ENCODE results near the gene COX19.

The COX19 gene

GRCh38 chr7:988426-988911, 13.1 kb upstream of the COX19 start:
- Histone ChIP-seq H3K9ac (ENCODE audit: low read length) (no peak overlapping the region), H3K4me1 (ENCODE audit: control insufficient read depth, insufficient read depth, low read length) (no peaks in the 10 kb centered on the region), H3K9me3 (ENCODE audit: control insufficient read depth, low read length) (no peaks in the 10 kb centered on the region), H3K36me3 (ENCODE audit: control insufficient read depth, insufficient read depth, low read length, severe bottlenecking) (no peaks in the 10 kb centered on the region), H3K4me3 (ENCODE audit: low read length) (no peak overlapping the region), H3K27me3 (replicated peaks; ENCODE audit: control insufficient read depth, insufficient read depth, low read length) (peaks cover 12% of the 10 kb centered on the region)
- peak; percentile 21 for DNase-seq (ENCODE audit: low read depth)

GRCh38 chr7:987909-988308, 12.6 kb upstream of the COX19 start:
- Histone ChIP-seq H3K4me3 (ENCODE audit: low read length) (no peak overlapping the region), H3K9me3 (ENCODE audit: control insufficient read depth, low read length) (no peaks in the 10 kb centered on the region), H3K9ac (ENCODE audit: low read length) (no peak overlapping the region), H3K36me3 (ENCODE audit: control insufficient read depth, insufficient read depth, low read length, severe bottlenecking) (no peaks in the 10 kb centered on the region), H3K27me3 (replicated peaks; ENCODE audit: control insufficient read depth, insufficient read depth, low read length) (peaks cover 12% of the 10 kb centered on the region), H3K4me1 (ENCODE audit: control insufficient read depth, insufficient read depth, low read length) (no peaks in the 10 kb centered on the region)
- no peak for DNase-seq (ENCODE audit: low read depth)

- Histone ChIP-seq H3K9ac (ENCODE audit: low read length) (no peak overlapping the region), H3K36me3 (ENCODE audit: control insufficient read depth, insufficient read depth, low read length, severe bottlenecking) (no peaks in the 10 kb centered on the region), H3K27me3 (replicated peaks; ENCODE audit: control insufficient read depth, insufficient read depth, low read length) (peaks cover 12% of the 10 kb centered on the region), H3K4me1 (ENCODE audit: control insufficient read depth, insufficient read depth, low read length) (no peaks in the 10 kb centered on the region), H3K9me3 (ENCODE audit: control insufficient read depth, low read length) (no peaks in the 10 kb centered on the region), H3K4me3 (ENCODE audit: low read length) (no peak overlapping the region)
- no peak for DNase-seq (ENCODE audit: low read depth)
Measured at GRCh38 chr7:986766-987751, 11.7 kb upstream of the COX19 start.

- Histone ChIP-seq H3K9me3 (ENCODE audit: control insufficient read depth, low read length) (no peaks in the 10 kb centered on the region), H3K27me3 (replicated peaks; ENCODE audit: control insufficient read depth, insufficient read depth, low read length) (peaks cover 12% of the 10 kb centered on the region), H3K4me3 (ENCODE audit: low read length) (no peak overlapping the region), H3K4me1 (ENCODE audit: control insufficient read depth, insufficient read depth, low read length) (no peaks in the 10 kb centered on the region), H3K36me3 (ENCODE audit: control insufficient read depth, insufficient read depth, low read length, severe bottlenecking) (no peaks in the 10 kb centered on the region), H3K9ac (ENCODE audit: low read length) (no peak overlapping the region)
- no peak for DNase-seq (ENCODE audit: low read depth)
Measured at GRCh38 chr7:985915-986741, 10.8 kb upstream of the COX19 start.

GRCh38 chr7:985127-985416, 9.7 kb upstream of the COX19 start:
- no peak overlapping the region for H3K9ac ChIP-seq (ENCODE audit: low read length)
- no peaks in the 10 kb centered on the region for H3K4me1 ChIP-seq (ENCODE audit: control insufficient read depth, insufficient read depth, low read length)
- H3K4me3 ChIP-seq (ENCODE audit: low read length) = no peak overlapping the region
- H3K9me3 ChIP-seq (ENCODE audit: control insufficient read depth, low read length) = no peaks in the 10 kb centered on the region
- H3K27me3 ChIP-seq (replicated peaks; ENCODE audit: control insufficient read depth, insufficient read depth, low read length) = peaks cover 9% of the 10 kb centered on the region
- no peak for DNase-seq (ENCODE audit: low read depth)
- no peaks in the 10 kb centered on the region for H3K36me3 ChIP-seq (ENCODE audit: control insufficient read depth, insufficient read depth, low read length, severe bottlenecking)

GRCh38 chr7:984361-985126, 9.2 kb upstream of the COX19 start:
- DNase-seq (ENCODE audit: low read depth) = no peak
- no peaks in the 10 kb centered on the region for H3K4me1 ChIP-seq (ENCODE audit: control insufficient read depth, insufficient read depth, low read length)

GRCh38 chr7:983616-984071, 8.3 kb upstream of the COX19 start:
- H3K27me3 ChIP-seq (replicated peaks; ENCODE audit: control insufficient read depth, insufficient read depth, low read length) = peaks cover 9% of the 10 kb centered on the region
- H3K4me3 ChIP-seq (ENCODE audit: low read length) = no peak overlapping the region
- H3K9ac ChIP-seq (ENCODE audit: low read length) = no peak overlapping the region
- no peaks in the 10 kb centered on the region for H3K4me1 ChIP-seq (ENCODE audit: control insufficient read depth, insufficient read depth, low read length)
- H3K9me3 ChIP-seq (ENCODE audit: control insufficient read depth, low read length) = no peaks in the 10 kb centered on the region
- DNase-seq (ENCODE audit: low read depth) = no peak
- H3K36me3 ChIP-seq (ENCODE audit: control insufficient read depth, insufficient read depth, low read length, severe bottlenecking) = no peaks in the 10 kb centered on the region

More at GRCh38 chr7:984361-985126, 9.2 kb upstream of the COX19 start:
- Histone ChIP-seq H3K4me3 (ENCODE audit: low read length) (no peak overlapping the region), H3K9ac (ENCODE audit: low read length) (no peak overlapping the region), H3K9me3 (ENCODE audit: control insufficient read depth, low read length) (no peaks in the 10 kb centered on the region), H3K36me3 (ENCODE audit: control insufficient read depth, insufficient read depth, low read length, severe bottlenecking) (no peaks in the 10 kb centered on the region), H3K27me3 (replicated peaks; ENCODE audit: control insufficient read depth, insufficient read depth, low read length) (peaks cover 9% of the 10 kb centered on the region)

- H3K9ac ChIP-seq (ENCODE audit: low read length) = no peak within 1 kb of the TSS
- H3K4me3 ChIP-seq (ENCODE audit: low read length) = no peak within 1 kb of the TSS
- H3K9me3 ChIP-seq (ENCODE audit: control insufficient read depth, low read length) = no peaks in the 10 kb centered on the region
- H3K36me3 ChIP-seq (ENCODE audit: control insufficient read depth, insufficient read depth, low read length, severe bottlenecking) = no peaks in the 10 kb centered on the region
- DNase-seq (ENCODE audit: low read depth) = no peak
- H3K4me1 ChIP-seq (ENCODE audit: control insufficient read depth, insufficient read depth, low read length) = no peaks in the 10 kb centered on the region
- H3K27me3 ChIP-seq (replicated peaks; ENCODE audit: control insufficient read depth, insufficient read depth, low read length) = peaks cover 9% of the 10 kb centered on the region
Measured at GRCh38 chr7:983004-983615, 7.8 kb upstream of the COX19 start, which contains the start of gene CYP2W1. Gene CYP2W1 (plus strand): TSS chr7:983181. CDS start chr7:983212, 31 bp downstream.

- Histone ChIP-seq H3K27me3 (replicated peaks; ENCODE audit: control insufficient read depth, insufficient read depth, low read length) (peaks cover 9% of the 10 kb centered on the region), H3K9me3 (ENCODE audit: control insufficient read depth, low read length) (no peaks in the 10 kb centered on the region), H3K9ac (ENCODE audit: low read length) (no peak overlapping the region), H3K36me3 (ENCODE audit: control insufficient read depth, insufficient read depth, low read length, severe bottlenecking) (no peaks in the 10 kb centered on the region), H3K4me1 (ENCODE audit: control insufficient read depth, insufficient read depth, low read length) (no peaks in the 10 kb centered on the region), H3K4me3 (ENCODE audit: low read length) (no peak overlapping the region)
- DNase-seq (ENCODE audit: low read depth) = no peak
Measured at GRCh38 chr7:982511-983003, 7.2 kb upstream of the COX19 start.

- Histone ChIP-seq H3K27me3 (replicated peaks; ENCODE audit: control insufficient read depth, insufficient read depth, low read length) (peaks cover 9% of the 10 kb centered on the region), H3K36me3 (ENCODE audit: control insufficient read depth, insufficient read depth, low read length, severe bottlenecking) (no peaks in the 10 kb centered on the region), H3K4me1 (ENCODE audit: control insufficient read depth, insufficient read depth, low read length) (no peaks in the 10 kb centered on the region), H3K9me3 (ENCODE audit: control insufficient read depth, low read length) (no peaks in the 10 kb centered on the region), H3K4me3 (ENCODE audit: low read length) (no peak overlapping the region), H3K9ac (ENCODE audit: low read length) (no peak overlapping the region)
- no peak for DNase-seq (ENCODE audit: low read depth)
Measured at GRCh38 chr7:981793-982510, 6.6 kb upstream of the COX19 start.

All from adipocyte (in vitro differentiated cells).